ENCODE data around the gene NPC2.

Gene NPC2

DNA sequence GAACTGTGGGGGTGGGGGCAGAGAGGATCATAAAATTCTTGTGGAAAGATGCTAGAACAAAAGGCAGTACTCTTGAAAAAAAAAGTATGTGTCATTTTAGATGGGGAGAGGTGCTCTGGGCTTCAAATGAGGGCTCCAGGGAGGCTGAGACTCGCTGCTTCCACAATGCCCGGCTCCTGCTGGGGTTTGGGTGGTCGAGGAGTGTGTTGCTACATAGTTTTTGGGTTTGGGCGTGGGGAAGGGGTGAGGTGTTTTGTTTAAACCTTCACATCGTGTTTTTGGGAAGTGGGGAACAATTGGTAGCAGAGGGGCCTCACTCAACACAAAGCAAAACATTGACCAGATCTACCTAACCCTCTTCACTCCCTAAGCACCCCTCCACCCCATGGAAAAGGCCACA, 8.6 kb upstream of the NPC2 start:
- DNase-seq = no peak

DNA sequence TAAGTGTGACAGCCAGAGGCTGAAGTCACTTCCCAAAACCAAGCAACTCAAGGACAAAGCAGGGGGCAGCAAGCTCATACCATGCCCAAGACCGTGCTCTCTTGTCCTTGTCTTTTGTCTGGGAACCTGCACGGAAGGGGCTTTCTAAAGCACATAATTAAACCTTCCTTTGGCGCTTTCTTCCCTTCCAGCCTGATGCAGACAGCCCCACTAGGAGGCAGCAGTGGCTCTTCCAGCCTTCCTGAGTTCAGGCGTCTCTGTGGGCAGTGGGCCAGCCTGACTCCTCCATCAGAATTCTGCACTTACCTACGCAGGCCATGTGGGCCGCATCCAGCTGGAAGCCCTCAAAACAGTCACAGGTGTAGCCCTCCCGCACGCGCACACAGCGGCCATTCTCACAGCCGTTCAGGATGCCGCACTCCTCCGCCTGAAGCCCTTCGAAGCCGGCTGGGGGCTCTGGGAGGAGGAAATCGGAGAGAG, 8.1 kb upstream of the NPC2 start:
- no peak for DNase-seq

DNA sequence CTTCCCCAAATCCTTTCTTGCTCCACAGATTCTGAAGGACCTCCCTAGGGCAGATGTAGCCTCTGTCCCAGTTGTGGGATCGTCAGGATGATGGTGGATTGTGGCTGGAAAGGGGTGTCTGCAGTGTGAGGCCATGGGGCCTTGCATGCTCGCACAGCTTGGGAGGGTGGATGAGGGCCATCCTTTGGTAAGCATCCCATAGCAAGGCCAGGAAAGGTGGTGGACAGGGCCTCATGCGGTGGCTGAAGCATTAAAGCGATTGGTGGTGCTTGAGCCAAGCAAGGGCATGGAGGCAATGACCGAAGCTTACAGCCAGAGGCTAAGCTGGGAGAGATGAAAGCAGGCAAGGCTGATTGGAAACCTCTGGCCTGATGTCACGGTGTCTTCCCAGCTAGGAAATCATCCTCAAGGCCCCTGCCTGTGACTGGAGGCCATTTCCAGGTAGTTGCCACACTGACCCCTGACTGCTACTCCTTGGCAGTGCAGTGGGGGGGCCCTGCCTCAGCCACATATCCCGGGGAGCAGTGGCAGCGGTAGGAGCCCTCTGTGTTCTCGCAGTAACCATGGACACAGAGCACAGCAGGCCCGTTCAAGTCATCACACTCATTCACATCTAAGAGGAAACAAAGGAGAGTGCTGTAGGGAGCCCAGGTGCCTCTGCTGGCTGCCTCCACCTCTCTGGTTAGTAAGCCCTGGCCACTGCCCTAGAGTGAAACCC, 7.5 kb upstream of the NPC2 start:
- DNase-seq = no peak

DNA sequence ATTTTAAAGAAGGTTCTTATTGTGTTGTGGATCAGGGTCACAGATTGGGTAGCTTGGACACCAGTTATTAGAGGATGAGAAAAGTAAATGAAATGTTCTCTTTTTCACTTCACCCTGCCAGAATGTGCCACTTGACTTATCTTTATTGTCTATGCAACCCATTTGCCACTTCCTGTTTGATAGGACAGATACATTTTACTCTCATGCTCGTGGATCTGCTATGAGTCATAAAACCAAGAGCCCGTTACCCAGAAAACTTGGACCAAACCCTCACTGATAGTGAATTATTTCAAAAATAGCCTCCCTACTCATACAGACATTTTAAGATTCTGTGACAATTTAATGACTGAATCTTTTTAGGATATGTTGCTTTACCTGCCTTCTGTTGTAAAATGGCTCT, 2.3 kb upstream of the NPC2 start:
- DNase-seq = no peak

GRCh38 chr14:74493343-74494261, 497 bp upstream of the NPC2 start, which contains the start of gene ISCA2:
ISCA2 (plus strand) TSS chr14:74493765; CDS start chr14:74493775, 10 bp downstream.
- DNase-seq = peak; percentile 100

DNA sequence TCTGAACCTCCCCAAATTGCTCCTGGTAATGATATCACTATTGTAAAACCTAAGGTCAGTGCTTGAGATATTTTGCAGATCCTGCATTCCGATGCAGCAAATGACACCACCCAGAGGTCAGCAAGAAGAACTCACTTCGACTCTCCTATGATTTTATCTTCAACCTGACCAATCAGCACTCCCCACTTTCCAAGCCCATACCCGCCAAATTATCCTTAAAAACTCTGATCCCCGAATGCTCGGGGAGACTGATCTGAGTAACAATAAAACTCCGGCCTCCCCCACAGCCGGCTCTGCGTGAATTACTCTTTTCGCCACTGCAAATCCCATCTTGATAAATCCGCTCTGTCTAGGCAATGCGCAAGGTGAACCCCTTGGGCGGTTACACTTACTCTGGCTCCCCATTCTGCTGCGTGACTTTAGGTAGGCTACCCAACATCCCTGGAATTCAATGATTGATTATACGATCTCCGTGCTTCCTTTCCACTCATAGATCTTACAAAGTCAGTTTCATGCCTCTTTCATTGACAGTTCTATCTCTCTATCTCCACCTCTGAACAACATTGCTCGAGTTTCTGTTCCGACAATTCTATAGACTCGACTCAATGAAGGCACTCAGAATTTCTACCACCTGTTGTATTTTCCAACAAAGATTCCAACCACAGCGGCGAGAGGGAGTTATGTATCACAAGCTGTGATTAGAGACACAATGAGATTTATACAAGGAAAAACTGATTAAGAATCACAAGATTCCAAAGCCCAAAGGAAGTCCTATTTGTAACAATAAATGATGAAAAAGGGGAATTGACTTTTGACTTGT, 939 bp downstream of the NPC2 start:
- DNase-seq = no peak

DNA sequence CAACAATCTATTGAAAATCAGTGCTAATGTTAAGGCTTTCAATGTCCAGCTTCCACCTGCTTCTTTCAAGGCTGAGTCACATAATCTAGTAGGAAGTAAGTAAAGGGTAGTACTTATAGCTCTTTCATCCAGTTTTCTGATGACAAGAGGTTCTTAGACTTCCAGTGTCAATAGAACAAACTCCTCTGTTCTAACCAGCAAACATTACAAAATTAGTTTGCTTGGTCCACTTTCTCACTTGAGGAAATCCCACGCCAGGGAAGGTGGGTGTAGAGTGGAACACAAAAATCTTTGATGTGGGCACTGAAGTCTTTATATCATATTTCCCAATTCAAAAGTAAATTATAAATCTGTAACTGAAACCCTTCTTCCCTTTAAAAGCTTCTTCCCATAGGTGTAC, 2.6 kb downstream of the NPC2 start:
- no peak for DNase-seq

- no peak for DNase-seq
These were observed 4.2 kb downstream of the NPC2 start for GRCh38 chr14:74488786-74489397.

- no peak for DNase-seq
These were observed 6.9 kb downstream of the NPC2 start for GRCh38 chr14:74486164-74486563.

- DNase-seq = no peak
These were observed 9.8 kb downstream of the NPC2 start for GRCh38 chr14:74483321-74483720.

DNA sequence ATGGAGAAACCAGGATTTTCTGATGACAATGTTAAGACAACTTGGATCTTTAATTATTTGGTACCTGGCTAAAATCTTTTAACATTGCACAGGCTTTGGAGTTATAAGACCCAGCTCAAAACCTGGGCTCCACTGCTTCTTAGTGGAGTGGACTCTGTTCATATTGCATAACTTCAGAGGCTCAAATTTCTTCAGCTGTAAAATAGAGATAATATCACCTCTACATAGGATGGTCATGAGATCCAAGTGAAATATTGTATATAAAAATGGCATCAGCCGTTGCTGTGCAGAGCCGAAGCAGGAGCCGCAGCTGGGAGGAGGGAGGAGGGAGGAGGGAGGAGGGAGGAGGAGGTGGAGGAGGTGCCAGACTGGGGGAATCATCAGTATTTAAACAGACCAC, 10.5 kb downstream of the NPC2 start:
- DNase-seq = no peak

GRCh38 chr14:74480046-74480445, 13.1 kb downstream of the NPC2 start:
- DNase-seq = no peak

DNA sequence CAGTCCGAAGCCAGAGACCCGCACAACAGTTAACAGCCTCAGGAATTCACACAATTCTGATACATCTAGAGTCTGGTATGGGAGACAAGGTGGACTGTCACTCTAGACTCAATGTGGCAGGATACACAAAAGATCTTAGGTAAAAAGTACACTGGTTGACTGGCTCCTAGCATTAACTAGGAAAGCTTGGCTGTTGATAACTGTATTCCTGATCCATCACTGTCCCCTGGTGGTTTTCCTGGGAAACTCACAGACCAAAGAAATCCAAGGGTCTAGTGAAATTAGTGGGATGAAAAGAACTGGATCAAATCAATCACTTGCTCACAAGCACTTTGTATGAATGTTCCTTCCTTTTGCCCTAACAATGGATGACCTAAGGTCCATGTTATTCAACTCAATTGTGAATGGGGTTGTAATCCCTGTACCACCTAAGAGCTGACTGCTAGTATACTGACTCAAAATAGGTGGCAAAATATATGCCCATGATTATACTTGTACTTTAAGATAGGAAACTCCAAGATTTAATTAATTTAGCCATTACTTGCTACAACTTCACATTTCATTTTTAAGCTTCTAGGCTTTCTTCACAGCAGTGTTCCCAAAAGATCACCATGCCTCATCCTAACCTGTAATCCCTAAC, 14.0 kb downstream of the NPC2 start:
- DNase-seq = peak; percentile 76

GRCh38 chr14:74476607-74477006, 16.5 kb downstream of the NPC2 start:
- DNase-seq = no peak

DNA sequence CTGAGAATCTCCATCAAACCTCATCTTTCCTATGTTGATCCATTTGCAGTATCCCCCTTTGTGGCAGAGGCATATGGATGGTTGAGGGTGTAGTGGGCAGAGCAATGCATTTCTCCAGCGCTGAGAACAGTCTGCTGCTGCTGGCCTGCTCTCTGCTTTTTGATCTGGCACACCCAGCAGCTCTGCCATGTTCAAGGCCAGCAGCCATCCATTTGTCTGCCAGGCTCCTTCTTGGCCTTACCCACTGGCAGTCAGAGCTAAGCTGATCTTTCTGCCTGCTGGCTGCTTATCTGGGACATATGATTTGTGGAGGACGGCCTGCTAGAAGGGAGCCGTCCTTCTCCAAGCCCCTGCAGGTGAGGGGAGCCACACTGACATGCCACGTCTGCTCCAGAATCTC, 17.0 kb downstream of the NPC2 start:
- DNase-seq = no peak

DNA sequence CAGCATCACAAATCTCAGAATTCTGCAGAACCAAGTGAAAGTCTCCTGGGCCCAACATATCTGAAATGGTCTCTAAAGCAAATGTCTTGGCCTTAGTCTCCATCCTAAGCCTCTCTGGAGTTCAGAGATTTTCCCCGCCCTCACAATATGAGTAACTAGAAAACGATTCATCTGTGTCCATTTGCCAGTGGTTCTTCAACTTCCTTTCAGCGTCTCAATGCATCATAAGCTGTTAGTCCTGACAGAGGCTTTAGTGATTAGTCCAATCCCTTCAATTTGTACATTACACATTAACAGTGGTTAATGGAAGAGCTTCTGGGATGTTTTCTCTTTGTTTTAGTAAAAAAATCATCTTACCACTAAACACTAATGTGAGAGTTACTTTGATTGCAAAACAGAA, 17.4 kb downstream of the NPC2 start:
- DNase-seq = no peak

DNA sequence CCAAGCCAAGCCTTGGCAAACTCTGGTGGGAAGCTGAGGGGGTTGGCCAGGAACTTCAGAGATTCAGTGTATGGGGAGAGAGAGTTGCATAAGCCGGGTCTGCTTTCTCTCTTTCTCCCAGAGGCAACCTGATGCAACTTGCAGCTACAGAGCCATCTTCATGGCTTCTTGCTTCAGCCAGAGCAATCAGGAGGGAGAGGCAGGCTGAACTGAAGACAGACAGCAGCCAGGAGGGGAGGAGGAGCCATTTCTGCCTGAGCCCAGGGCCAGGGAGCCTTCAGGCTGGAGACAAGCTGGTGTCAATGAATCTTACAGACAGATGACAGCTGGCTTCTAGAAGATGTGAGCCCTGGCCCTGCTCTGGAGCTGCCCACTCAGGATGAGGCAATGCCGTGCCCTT, 18.7 kb downstream of the NPC2 start:
- DNase-seq = peak; percentile 57

DNA sequence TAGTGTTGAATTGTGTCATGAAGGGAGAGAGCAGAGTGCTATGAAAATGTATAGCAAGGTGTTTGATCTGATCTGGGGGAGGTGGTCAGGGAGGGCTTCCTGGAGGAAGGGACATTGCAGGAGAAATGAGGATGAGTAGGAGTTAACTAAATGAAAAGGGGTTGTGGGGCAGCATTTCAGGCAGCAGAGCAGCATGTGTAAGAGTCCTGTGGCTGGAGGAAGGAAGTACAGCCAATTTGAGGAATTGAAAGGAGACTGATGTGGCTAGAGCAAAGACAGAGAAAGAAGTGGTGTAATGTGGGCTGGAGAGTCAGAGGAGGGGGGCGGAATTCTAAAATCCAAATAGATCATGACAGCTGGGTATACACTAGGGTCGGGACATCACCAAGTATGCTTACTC, 20.5 kb downstream of the NPC2 start:
- no peak for DNase-seq

GRCh38 chr14:74469548-74470518, 23.3 kb downstream of the NPC2 start:
- no peak for DNase-seq

DNA sequence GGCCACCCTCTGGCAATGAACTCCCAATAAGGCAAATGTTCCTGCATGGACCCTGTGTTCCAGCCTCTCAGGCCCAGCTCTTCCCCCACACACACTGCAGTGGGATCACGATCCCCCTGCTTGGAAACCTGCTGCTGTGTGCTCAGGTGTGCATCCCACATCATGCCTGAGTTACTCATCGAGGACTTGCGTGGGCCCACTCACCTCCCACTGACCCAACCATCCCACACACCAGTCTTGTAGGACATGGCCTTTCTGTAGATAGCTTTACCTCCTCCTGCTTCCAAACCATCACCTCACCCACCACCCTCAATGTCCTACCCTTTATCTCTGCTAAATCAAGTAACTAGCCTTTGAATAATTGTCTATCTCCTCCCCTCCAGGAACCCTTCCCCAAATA, 24.6 kb downstream of the NPC2 start:
- no peak for DNase-seq

DNA sequence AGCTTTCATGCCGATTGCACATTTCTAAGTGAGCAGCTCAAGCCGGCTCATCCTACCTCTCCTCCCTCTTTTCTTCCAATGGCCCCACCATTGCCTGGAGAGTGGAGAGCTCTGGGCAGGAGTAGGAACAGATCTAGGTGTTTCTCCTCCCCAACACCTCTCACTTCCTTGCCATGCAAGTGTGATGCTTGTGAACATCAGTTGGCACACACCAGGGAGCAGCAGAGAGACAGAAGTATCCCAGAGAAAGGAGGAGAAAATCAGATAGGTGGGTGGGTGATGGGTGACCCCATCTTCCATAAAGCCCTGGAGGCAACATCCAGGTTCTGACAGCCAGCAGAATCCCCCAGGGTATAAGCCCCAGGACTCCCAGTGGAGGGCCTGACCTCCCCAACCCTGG, 27.8 kb downstream of the NPC2 start:
- no peak for DNase-seq
